Body of pancreas (tissue), 4 donors: ENCODE measurements around the gene IL12B. TPM values are rescaled to one million over a fixed set of nuclear protein-coding genes. Genes with fewer than 3 reads are reported as not detected.
A peak's percentile ranks its signal among the peaks of the same experiment; 100 is the strongest.

Experiments
- ATAC-seq: fragments of 150-250 bp; one replicate; pipeline ENCODE4 v1.9.1; 2016
- DNase-seq, 4 donors: peaks; one replicate each; pipeline ENCODE4 v3.0.0-alpha.2; 2019
- H3K27ac ChIP-seq, 4 donors: fragments of 200-600 bp; sonication (generic); 1 replicate in 3 of 4; 2 replicates in 1 of 4; pipeline versions ENCODE4 v1.5.1 to v1.6.1; 2016 to 2019; ENCODE audit warnings: mild to moderate bottlenecking in 1 of 4, mixed read lengths in 1 of 4, moderate library complexity in 1 of 4
- H3K27me3 ChIP-seq, 2 donors: fragments of 200-600 bp; sonication (generic); one replicate each; pipeline ENCODE4 v1.6.0; 2016; ENCODE audit warnings: mild to moderate bottlenecking in 1 of 2
- H3K36me3 ChIP-seq, 2 donors: fragments of 200-600 bp; sonication (generic); replicated peaks in 1 of 2; 2 replicates each; pipeline ENCODE4 v1.5.1; 2016; ENCODE audit warnings: low read depth in 2 of 2; ENCODE audit not compliant: insufficient read depth in 1 of 2
- H3K4me1 ChIP-seq: fragments of 200-600 bp; sonication (generic); one replicate; pipeline ENCODE4 v1.6.0; 2016
- H3K4me3 ChIP-seq, 2 donors: fragments of 200-600 bp; sonication (generic); 1 replicate in 1 of 2; 2 replicates in 1 of 2; pipeline ENCODE4 v1.5.1; 2016 to 2019
- H3K9me3 ChIP-seq, 3 donors: fragments of 200-600 bp; sonication (generic); 1 replicate in 2 of 3; 2 replicates in 1 of 3; pipeline ENCODE4 v1.5.1; 2016
- POLR2A ChIP-seq, 3 donors: fragments of 450-650 bp; IDR thresholded peaks; one replicate each; pipeline ENCODE4 v1.6.1; 2016; ENCODE audit warnings: antibody characterized with exemption in 3 of 3, mild to moderate bottlenecking in 2 of 3
- WGBS, 2 donors: methylation state at CpG; one replicate each; pipeline ENCODE4 v1.1.5; 2017; 5-methylcytosine and 5-hydroxymethylcytosine counted together
- intact Hi-C: fragments of 100-400 bp; cut with DNase I; formaldehyde crosslinking; loops from one replicate; pipeline ENCODE4 v1.15.1; 2023
- total RNA-seq, 2 donors: library from RNA; depleted of rRNA; stranded (reverse); fragments of >200 nt; gene quantifications; one replicate each; pipeline ENCODE4 v1.1.0, GENCODE V29; 2016
- TF ChIP-seq, protein P1 (sequence below), 7 experiments: fragments of 450-650 bp in 4 of 7; fragments of 200-600 bp in 3 of 7; sonication (generic) in 3 of 7; IDR thresholded peaks; one replicate each; pipeline ENCODE4 v1.5.1; 2016 to 2019; ENCODE audit warnings: antibody characterized with exemption in 7 of 7

Gene IL12B
- total RNA-seq, 2 donors from 2014 or later, result not detected

DNA sequence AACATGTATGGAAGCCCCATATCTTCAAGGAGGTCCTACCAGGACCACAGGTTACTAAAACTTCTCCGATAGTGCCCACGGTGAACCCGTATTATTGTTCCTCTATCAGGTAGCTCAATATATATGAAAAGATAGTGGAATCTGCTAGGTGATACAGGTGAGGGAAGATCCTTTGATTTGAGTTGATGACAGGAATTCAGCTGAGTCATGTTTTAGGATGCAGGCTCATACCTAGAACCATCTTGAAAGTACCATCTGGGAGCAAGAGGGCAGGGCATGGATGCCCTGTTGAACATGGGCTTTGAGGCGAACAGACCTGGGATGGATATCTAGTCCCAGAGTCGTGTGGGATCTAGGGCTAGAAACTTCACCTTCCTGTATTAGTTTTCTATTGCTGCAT is 35.4 kb downstream of the IL12B start:
- 96 to 98% methylated on average over 5 of the region's 5 CpGs for WGBS, 2 donors

DNA sequence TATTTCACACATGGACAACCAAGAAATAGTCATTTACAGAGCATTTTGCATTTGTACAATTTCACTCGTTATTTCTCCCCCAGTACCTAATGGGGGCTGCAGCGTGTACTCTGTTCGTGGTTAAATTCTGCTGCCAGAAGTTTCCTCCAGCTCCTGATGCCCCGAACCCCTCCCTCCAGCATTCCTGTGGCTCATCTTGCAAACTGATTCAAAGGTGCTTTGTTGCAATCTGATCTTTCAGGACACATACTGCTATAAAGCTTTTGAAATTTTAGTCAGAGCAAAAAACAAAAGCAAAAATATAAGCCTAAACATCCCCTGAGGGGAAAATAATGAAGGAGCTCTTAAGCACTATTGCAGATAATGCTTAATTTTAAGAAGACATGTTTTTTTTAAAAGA is 39.5 kb downstream of the IL12B start:
- Histone ChIP-seq H3K4me3 (no peak overlapping the region), H3K36me3 (no peaks in the 10 kb centered on the region), H3K27ac (no peak overlapping the region), H3K4me1 (no peaks in the 10 kb centered on the region), H3K27me3 (no peaks in the 10 kb centered on the region), H3K9me3 (no peaks in the 10 kb centered on the region)
- ATAC-seq (no peak), DNase-seq (no peak)
- WGBS, 2 donors, result 65 to 83% methylated on average over 4 of the region's 4 CpGs
- TF ChIP-seq, protein P1, sequence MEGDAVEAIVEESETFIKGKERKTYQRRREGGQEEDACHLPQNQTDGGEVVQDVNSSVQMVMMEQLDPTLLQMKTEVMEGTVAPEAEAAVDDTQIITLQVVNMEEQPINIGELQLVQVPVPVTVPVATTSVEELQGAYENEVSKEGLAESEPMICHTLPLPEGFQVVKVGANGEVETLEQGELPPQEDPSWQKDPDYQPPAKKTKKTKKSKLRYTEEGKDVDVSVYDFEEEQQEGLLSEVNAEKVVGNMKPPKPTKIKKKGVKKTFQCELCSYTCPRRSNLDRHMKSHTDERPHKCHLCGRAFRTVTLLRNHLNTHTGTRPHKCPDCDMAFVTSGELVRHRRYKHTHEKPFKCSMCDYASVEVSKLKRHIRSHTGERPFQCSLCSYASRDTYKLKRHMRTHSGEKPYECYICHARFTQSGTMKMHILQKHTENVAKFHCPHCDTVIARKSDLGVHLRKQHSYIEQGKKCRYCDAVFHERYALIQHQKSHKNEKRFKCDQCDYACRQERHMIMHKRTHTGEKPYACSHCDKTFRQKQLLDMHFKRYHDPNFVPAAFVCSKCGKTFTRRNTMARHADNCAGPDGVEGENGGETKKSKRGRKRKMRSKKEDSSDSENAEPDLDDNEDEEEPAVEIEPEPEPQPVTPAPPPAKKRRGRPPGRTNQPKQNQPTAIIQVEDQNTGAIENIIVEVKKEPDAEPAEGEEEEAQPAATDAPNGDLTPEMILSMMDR (IDR thresholded peaks at IDR 0.05), result no peak
- TF ChIP-seq POLR2A (IDR thresholded peaks at IDR 0.05), result no peak
- intact Hi-C loops, result no loop called here

More for the DNA sequence above, 35.4 kb downstream of the IL12B start:
- Histone ChIP-seq H3K9me3 (peaks cover 0 to 8% (median 0%) of the 10 kb centered on the region in 3 donors), H3K4me1 (no peaks in the 10 kb centered on the region), H3K27ac (no peak overlapping the region), H3K27me3 (no peaks in the 10 kb centered on the region), H3K36me3 (no peaks in the 10 kb centered on the region), H3K4me3 (no peak overlapping the region)
- TF ChIP-seq, protein P1 (IDR thresholded peaks at IDR 0.05), result no peak
- TF ChIP-seq POLR2A (IDR thresholded peaks at IDR 0.05), result no peak
- no peak for DNase-seq
- no peak for ATAC-seq
- intact Hi-C loops, result no loop called here

DNA sequence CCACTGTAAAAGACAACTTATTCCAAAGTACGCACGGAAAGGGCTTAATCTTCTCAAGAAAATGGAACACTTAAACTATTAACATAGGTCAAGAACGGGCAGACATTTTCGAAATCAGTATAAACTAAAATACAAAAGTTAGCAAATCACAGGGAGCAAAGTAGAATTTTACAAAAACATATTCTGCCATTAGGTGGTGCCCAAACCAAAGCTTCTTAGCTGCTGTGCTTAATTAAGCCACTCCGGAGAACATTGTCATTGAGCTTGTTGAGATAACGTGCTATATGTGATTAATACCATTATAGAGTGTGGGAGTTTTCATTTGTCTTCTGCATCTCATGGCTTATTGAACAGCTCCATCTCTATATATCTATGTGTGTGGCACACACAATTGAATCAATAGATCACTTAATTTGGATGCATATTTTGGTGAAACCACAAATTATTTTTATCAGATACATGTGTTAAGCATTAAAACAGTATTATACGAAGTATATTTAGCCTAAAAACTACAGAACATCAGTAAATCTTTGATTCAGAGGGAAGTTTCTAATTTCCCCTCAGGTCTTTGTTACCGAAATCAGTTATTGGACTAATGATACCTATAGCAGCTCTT is 43.8 kb downstream of the IL12B start:
- Histone ChIP-seq H3K4me3 (no peak overlapping the region), H3K27ac (no peak overlapping the region), H3K4me1 (no peaks in the 10 kb centered on the region), H3K9me3 (no peaks in the 10 kb centered on the region), H3K36me3 (peaks cover 0 to 1% of the 10 kb centered on the region in 2 donors), H3K27me3 (no peaks in the 10 kb centered on the region)
- no peak for ATAC-seq
- intact Hi-C loops, result no loop called here
- 52 to 54% methylated on average over 8 of the region's 8 CpGs for WGBS, 2 donors
- TF ChIP-seq, protein P1 (IDR thresholded peaks at IDR 0.05), result peak in 5 of 7 experiments; percentile 22 to 40 (median 35)
- no peak for TF ChIP-seq POLR2A (IDR thresholded peaks at IDR 0.05)
- no peak for DNase-seq

DNA sequence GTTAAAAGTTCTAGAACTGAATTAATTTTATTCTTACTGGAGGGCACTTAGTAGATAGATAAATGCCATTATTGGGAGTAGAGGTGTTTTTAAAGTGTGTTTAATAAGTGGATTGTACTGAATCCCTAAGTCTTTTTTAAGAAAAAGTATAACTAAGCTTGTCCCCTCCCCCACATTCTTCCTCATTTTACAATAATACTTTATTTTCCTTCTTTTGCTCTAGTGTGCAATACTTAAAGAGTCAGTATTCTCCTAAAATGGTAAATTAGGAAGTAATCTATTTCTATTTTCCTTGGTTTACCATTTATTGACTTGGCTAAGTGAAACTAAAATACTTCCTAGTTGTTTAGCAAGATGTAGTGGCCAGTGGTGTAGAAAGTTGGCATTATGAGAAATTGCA is 55.6 kb downstream of the IL12B start:
- peaks cover 0 to 6% of the 10 kb centered on the region in 2 donors for H3K36me3 ChIP-seq

More for the DNA sequence above, 55.6 kb downstream of the IL12B start:
- intact Hi-C loops, result no loop called here
- H3K27ac ChIP-seq, result no peak overlapping the region
- H3K4me1 ChIP-seq, result no peaks in the 10 kb centered on the region
- no peaks in the 10 kb centered on the region for H3K9me3 ChIP-seq
- no peak overlapping the region for H3K4me3 ChIP-seq
- no peak for TF ChIP-seq POLR2A (IDR thresholded peaks at IDR 0.05)
- TF ChIP-seq, protein P1 (IDR thresholded peaks at IDR 0.05), result no peak
- ATAC-seq (no peak), DNase-seq (no peak)
- no peaks in the 10 kb centered on the region for H3K27me3 ChIP-seq
